Peyer's patch (tissue), 4 donors: ENCODE measurements around the gene AOAH. TPM values are rescaled to one million over a fixed set of nuclear protein-coding genes. Genes with fewer than 3 reads are reported as not detected.

ENCODE experiments used
- DNase-seq, 3 donors: peaks; one replicate each; pipeline ENCODE4 v3.0.0-alpha.2; 2017 to 2019
- H3K27ac ChIP-seq, 4 donors: fragments of 200-600 bp; sonication (generic); one replicate each; pipeline ENCODE4 v1.5.1; 2016 to 2019
- H3K27me3 ChIP-seq, 2 donors: fragments of 200-600 bp; sonication (generic); one replicate each; pipeline ENCODE4 v1.5.1; 2019
- H3K36me3 ChIP-seq, 3 donors: fragments of 200-600 bp; sonication (generic); one replicate each; pipeline ENCODE4 v1.5.1; 2016 to 2019
- H3K4me1 ChIP-seq, 4 donors: fragments of 200-600 bp; sonication (generic); one replicate each; pipeline ENCODE4 v1.5.1; 2016 to 2019
- H3K4me3 ChIP-seq, 4 donors: fragments of 200-600 bp; sonication (generic); 1 replicate in 3 of 4; 2 replicates in 1 of 4; pipeline ENCODE4 v1.5.1; 2016 to 2019; ENCODE audit warnings: mild to moderate bottlenecking in 1 of 4
- H3K9me3 ChIP-seq, 4 donors: fragments of 200-600 bp; sonication (generic); one replicate each; pipeline ENCODE4 v1.5.1; 2016 to 2019; ENCODE audit warnings: mild to moderate bottlenecking in 1 of 4
- POLR2A ChIP-seq, 2 donors: fragments of 450-650 bp; IDR thresholded peaks; one replicate each; pipeline ENCODE4 v1.5.1; 2017; ENCODE audit warnings: antibody characterized with exemption in 2 of 2, mild to moderate bottlenecking in 2 of 2, moderate library complexity in 2 of 2
- total RNA-seq, 4 donors: library from RNA; depleted of rRNA; stranded (reverse); fragments of >200 nt; gene quantifications; one replicate each; pipeline ENCODE4 v1.1.0, GENCODE V29; 2016
- TF ChIP-seq, protein P1 (sequence below), 6 experiments: fragments of 450-650 bp in 4 of 6; fragments of 200-600 bp in 2 of 6; sonication (generic) in 1 of 6; IDR thresholded peaks; one replicate each; pipeline ENCODE4 v1.5.1; 2017 to 2019; ENCODE audit warnings: antibody characterized with exemption in 6 of 6, mild to moderate bottlenecking in 3 of 6, moderate library complexity in 1 of 6

AOAH gene
- total RNA-seq, 4 donors from 2014 or later: 33.3 to 60.2 (median 43.6) TPM

DNA sequence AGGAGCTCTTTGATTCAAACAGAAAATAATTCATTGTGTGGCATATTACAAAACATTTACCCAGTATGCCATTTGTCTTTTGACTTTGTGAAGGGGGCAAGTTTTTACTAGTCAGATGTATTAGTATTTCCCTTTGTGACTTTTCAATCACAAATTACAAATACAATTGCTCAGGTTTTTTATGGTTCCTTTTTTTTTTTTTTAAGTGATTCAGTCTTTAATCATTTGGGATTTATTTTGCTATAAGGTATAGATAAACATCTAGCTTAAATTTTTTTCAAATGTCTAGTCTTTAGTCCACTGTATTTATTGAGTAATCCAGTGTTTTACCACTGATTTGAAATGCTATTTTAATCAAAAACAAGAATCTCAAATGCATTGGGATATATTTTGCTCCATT lies 75.9 kb downstream of the AOAH start:
- H3K9me3 ChIP-seq: no peaks in the 10 kb centered on the region
- H3K27ac ChIP-seq: no peak overlapping the region
- H3K36me3 ChIP-seq: no peaks in the 10 kb centered on the region
- no peak for TF ChIP-seq POLR2A (IDR thresholded peaks at IDR 0.05)
- TF ChIP-seq, protein P1, sequence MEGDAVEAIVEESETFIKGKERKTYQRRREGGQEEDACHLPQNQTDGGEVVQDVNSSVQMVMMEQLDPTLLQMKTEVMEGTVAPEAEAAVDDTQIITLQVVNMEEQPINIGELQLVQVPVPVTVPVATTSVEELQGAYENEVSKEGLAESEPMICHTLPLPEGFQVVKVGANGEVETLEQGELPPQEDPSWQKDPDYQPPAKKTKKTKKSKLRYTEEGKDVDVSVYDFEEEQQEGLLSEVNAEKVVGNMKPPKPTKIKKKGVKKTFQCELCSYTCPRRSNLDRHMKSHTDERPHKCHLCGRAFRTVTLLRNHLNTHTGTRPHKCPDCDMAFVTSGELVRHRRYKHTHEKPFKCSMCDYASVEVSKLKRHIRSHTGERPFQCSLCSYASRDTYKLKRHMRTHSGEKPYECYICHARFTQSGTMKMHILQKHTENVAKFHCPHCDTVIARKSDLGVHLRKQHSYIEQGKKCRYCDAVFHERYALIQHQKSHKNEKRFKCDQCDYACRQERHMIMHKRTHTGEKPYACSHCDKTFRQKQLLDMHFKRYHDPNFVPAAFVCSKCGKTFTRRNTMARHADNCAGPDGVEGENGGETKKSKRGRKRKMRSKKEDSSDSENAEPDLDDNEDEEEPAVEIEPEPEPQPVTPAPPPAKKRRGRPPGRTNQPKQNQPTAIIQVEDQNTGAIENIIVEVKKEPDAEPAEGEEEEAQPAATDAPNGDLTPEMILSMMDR (IDR thresholded peaks at IDR 0.05): no peak
- H3K4me1 ChIP-seq: no peaks in the 10 kb centered on the region
- H3K27me3 ChIP-seq: no peaks in the 10 kb centered on the region
- DNase-seq: no peak
- H3K4me3 ChIP-seq: no peak overlapping the region

DNA sequence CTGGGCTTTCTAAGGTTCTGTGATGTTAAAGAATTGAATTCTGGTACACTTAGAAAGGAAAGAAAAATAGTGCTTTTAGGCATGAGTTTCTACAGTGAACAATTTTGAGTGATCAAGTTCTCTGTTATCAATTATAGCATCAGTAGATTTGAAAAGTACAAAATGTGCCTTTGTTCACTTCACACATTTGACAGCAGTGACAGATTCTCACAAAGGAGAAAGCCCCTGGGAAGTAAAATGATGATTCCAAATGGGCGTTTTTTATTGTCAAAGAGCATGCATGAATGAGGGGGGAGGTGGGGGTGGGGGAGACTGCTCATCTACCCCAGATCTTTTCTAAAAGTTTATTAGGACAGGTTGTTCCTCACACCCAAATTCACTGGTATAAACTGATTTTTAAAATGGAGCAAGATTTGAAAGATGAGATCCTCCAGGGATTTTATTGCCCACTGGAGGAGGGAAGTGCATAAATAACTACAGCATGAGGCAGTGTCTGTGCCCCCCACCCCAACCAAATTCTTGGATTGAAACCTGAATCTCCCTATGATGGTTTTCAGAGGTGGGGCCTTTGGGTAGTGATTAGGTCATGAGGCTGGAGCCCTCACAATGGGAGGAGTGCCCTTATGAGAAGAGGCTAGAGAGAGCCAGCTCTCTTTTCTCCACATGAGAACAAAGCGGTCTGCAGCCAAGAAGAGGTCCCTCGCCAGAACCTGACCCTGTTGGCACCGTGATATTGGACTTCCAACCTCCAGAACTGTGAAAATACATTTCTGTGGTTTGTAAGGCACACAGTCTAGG lies 79.5 kb downstream of the AOAH start:
- Histone ChIP-seq H3K9me3 (no peaks in the 10 kb centered on the region), H3K36me3 (no peaks in the 10 kb centered on the region), H3K4me1 (no peaks in the 10 kb centered on the region), H3K27ac (no peak overlapping the region), H3K27me3 (no peaks in the 10 kb centered on the region), H3K4me3 (no peak overlapping the region)
- TF ChIP-seq, protein P1 (IDR thresholded peaks at IDR 0.05): no peak
- no peak for TF ChIP-seq POLR2A (IDR thresholded peaks at IDR 0.05)
- DNase-seq: no peak

DNA sequence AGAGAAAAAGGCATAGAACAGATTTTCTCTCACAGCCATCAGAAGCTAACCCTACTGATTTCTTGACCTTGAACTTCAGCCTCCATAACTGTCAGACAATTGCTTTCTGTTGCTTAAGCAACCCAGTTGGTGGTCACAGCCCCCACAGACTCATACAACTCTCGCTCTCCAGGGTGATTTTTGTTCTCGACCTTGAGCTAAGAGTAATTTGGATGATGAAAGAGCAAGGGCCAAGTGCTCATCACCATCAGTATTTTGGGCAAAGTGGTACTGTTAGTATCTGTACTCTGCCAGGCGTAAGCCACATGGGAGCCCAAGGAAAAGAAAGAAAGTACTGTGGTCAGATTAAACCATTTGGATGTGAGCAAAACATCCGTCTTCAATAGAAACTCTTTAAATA lies 81.9 kb downstream of the AOAH start:
- Histone ChIP-seq H3K27ac (no peak overlapping the region), H3K27me3 (no peaks in the 10 kb centered on the region), H3K36me3 (no peaks in the 10 kb centered on the region), H3K4me1 (no peaks in the 10 kb centered on the region), H3K9me3 (no peaks in the 10 kb centered on the region), H3K4me3 (no peak overlapping the region)
- no peak for DNase-seq
- TF ChIP-seq POLR2A (IDR thresholded peaks at IDR 0.05): no peak
- TF ChIP-seq, protein P1 (IDR thresholded peaks at IDR 0.05): no peak

DNA sequence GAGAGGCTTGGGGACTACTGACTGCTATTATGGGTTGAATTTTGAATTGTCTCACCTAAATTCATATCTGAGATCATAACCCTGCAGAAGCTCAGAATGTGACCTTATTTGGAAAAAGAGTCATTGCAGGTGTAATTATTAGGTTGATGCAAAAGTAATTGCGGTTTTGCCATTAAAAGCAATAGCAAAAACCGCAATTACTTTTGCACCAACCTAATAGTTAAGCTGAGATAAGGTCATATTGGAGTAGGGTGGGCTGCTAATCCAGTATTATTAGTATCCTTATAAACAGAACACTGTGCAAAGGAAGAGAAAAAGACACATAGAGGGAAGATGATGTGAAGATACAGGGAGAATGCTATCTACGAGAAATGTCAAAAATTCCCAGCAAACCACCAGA lies 82.3 kb downstream of the AOAH start:
- no peak for TF ChIP-seq POLR2A (IDR thresholded peaks at IDR 0.05)
- TF ChIP-seq, protein P1 (IDR thresholded peaks at IDR 0.05): no peak
- no peaks in the 10 kb centered on the region for H3K4me1 ChIP-seq
- no peak overlapping the region for H3K4me3 ChIP-seq
- no peaks in the 10 kb centered on the region for H3K9me3 ChIP-seq
- no peaks in the 10 kb centered on the region for H3K27me3 ChIP-seq
- no peak overlapping the region for H3K27ac ChIP-seq
- H3K36me3 ChIP-seq: no peaks in the 10 kb centered on the region
- DNase-seq: no peak

DNA sequence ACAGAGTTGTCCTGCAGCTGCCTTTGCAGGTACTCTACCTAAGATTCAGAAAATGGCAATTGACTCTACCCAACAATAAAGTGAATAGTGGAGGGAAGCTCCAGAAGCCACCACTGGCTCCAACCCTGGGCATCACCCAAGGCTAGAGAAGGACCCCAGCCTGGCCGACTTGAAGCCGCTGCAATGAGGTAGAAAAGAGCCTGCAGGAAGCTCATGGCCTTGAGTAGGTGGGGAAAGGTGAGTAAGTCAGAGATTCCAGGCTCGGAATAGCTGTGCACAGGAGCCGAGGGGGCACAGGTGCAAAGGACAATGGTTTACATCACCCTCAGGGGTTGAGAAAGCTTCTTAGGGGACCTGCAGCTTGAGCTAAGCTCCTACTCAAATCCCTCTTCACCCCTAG lies 83.6 kb downstream of the AOAH start:
- no peak overlapping the region for H3K4me3 ChIP-seq
- TF ChIP-seq, protein P1 (IDR thresholded peaks at IDR 0.05): no peak
- no peak for TF ChIP-seq POLR2A (IDR thresholded peaks at IDR 0.05)
- H3K4me1 ChIP-seq: no peaks in the 10 kb centered on the region
- H3K9me3 ChIP-seq: no peaks in the 10 kb centered on the region
- H3K27me3 ChIP-seq: no peaks in the 10 kb centered on the region
- no peak for DNase-seq
- no peak overlapping the region for H3K27ac ChIP-seq
- H3K36me3 ChIP-seq: no peaks in the 10 kb centered on the region
